A549 (cell line): ENCODE measurements around the gene NPHP1. TPM values are rescaled to one million over a fixed set of nuclear protein-coding genes. Genes with fewer than 3 reads are reported as not detected.

Experiments
- ATAC-seq, 2 experiments: fragments of 200-7000 bp in 1 of 2; fragments of >200 bp in 1 of 2; cut with Nextera tagmentation in 1 of 2; cut with Tn5 transposase in 1 of 2; 3 replicates each; pipeline versions ENCODE4 v1.8.0 to v1.9.1; 2018 to 2020; ENCODE audit warnings: mild to moderate bottlenecking in 1 of 2, moderate library complexity in 1 of 2
- CTCF ChIA-PET: fragments of 300-600 bp; sonication (Branson Sonifier 250); formaldehyde crosslinking; extraction: SDS; loops from one replicate; lab custom pipeline; 2021; ENCODE audit warnings: antibody characterized with exemption, inconsistent platforms; lab: Yijun Ruan, JAX
- POLR2A ChIA-PET: fragments of 350-600 bp; formaldehyde crosslinking; extraction: SDS; loops from one replicate; lab custom pipeline; 2021; ENCODE audit warnings: antibody characterized with exemption, inconsistent platforms; lab: Yijun Ruan, JAX
- DNase-seq, 2 experiments: peaks; one replicate each; pipeline versions ENCODE4 v3.0.0 to v3.0.0-alpha.2; 2011 to 2016; ENCODE audit warnings: low read depth in 1 of 2, low spot score in 1 of 2
- FAIRE-seq: peaks from 2 replicates; lab custom pipeline; 2011; peaks lifted over from hg19 to GRCh38; lab: Jason Lieb, UNC
- H3K27ac ChIP-seq, 2 experiments: fragments of >200 bp; sonication (Bioruptor Twin); formaldehyde crosslinking; 3 replicates each; pipeline ENCODE4 v1.5.1; 2016 to 2017
- H3K4me1 ChIP-seq: fragments of >200 bp; sonication (Bioruptor Twin); formaldehyde crosslinking; 3 replicates; pipeline ENCODE4 v1.6.1; 2016
- H3K4me2 ChIP-seq: fragments of >200 bp; sonication (Bioruptor Twin); formaldehyde crosslinking; 3 replicates; pipeline ENCODE4 v1.6.1; 2016
- H3K4me3 ChIP-seq: fragments of >200 bp; sonication (Bioruptor Twin); formaldehyde crosslinking; 3 replicates; pipeline ENCODE4 v1.5.1; 2016
- H3K9me3 ChIP-seq: fragments of >200 bp; sonication (Bioruptor Twin); formaldehyde crosslinking; 3 replicates; pipeline ENCODE4 v1.6.1; 2016
- CEBPB ChIP-seq, 2 experiments: fragments of >200 bp in 1 of 2; sonication (Bioruptor Twin) in 1 of 2; formaldehyde crosslinking in 1 of 2; IDR thresholded peaks; 2 replicates each; pipeline ENCODE4 v1.6.1; 2012 to 2016
- EHMT2 ChIP-seq: fragments of 200-600 bp; sonication (generic); IDR thresholded peaks from 2 replicates; pipeline ENCODE4 v1.6.1; 2016; ENCODE audit warnings: antibody characterized with exemption, low read depth, mild to moderate bottlenecking, moderate library complexity
- EP300 ChIP-seq, 2 experiments: fragments of >200 bp; sonication (Bioruptor Twin); formaldehyde crosslinking; IDR thresholded peaks; 2 replicates in 1 of 2; 3 replicates in 1 of 2; pipeline ENCODE4 v1.6.1; 2016 to 2017
- FOXS1 ChIP-seq: fragments of 250-450 bp; sonication (Bioruptor Pico); IDR thresholded peaks from 2 replicates; pipeline ENCODE4 v1.5.0; 2020; ENCODE audit warnings: mild to moderate bottlenecking, moderate library complexity
- HDAC2 ChIP-seq: fragments of 200-600 bp; sonication (generic); IDR thresholded peaks from 2 replicates; pipeline ENCODE4 v1.6.1; 2016
- HEYL ChIP-seq: fragments of 250-450 bp; sonication (Bioruptor Pico); IDR thresholded peaks from 2 replicates; pipeline ENCODE4 v1.8.0; 2021; ENCODE audit warnings: mild to moderate bottlenecking, moderate library complexity
- HOXA7 ChIP-seq: fragments of 250-450 bp; sonication (Bioruptor Pico); IDR thresholded peaks from 2 replicates; pipeline ENCODE4 v1.5.0; 2020; ENCODE audit warnings: mild to moderate bottlenecking, moderate library complexity
- MAZ ChIP-seq: fragments of 150-350 bp; IDR thresholded peaks from 2 replicates; pipeline ENCODE4 v1.6.1; 2014; ENCODE audit warnings: antibody characterized with exemption, low read depth, low read length, borderline replicate concordance
- NPAS2 ChIP-seq: fragments of 250-450 bp; sonication (Bioruptor Pico); IDR thresholded peaks from 2 replicates; pipeline ENCODE4 v1.8.0; 2022; ENCODE audit warnings: mild to moderate bottlenecking, moderate library complexity, borderline replicate concordance
- RAD21 ChIP-seq, 2 experiments: fragments of >200 bp in 1 of 2; sonication (Bioruptor Twin) in 1 of 2; formaldehyde crosslinking in 1 of 2; IDR thresholded peaks in 1 of 2; conservative IDR thresholded peaks in 1 of 2; 2 replicates in 1 of 2; 3 replicates in 1 of 2; pipeline ENCODE4 v1.6.1; 2012 to 2018; ENCODE audit warnings: inconsistent platforms in 1 of 2
- RARB ChIP-seq: fragments of 250-450 bp; sonication (Bioruptor Pico); IDR thresholded peaks from 2 replicates; pipeline ENCODE4 v1.8.0; 2021; ENCODE audit warnings: mild to moderate bottlenecking, moderate library complexity
- SREBF2 ChIP-seq: fragments of 450-650 bp; IDR thresholded peaks from 2 replicates; pipeline ENCODE4 v1.6.1; 2014; ENCODE audit warnings: mild to moderate bottlenecking, moderate library complexity
- ZC3H11A ChIP-seq: fragments of 450-650 bp; IDR thresholded peaks from 2 replicates; pipeline ENCODE4 v1.6.1; 2014; ENCODE audit warnings: antibody characterized with exemption, mild to moderate bottlenecking
- ZFP36 ChIP-seq: fragments of 450-650 bp; IDR thresholded peaks from 2 replicates; pipeline ENCODE4 v1.6.1; 2014; ENCODE audit warnings: borderline replicate concordance; ENCODE audit not compliant: partially characterized antibody
- WGBS: methylation state at CpG from one replicate; pipeline ENCODE4 v1.1.6; 2017; ENCODE audit errors: missing lambda C conversion rate; 5-methylcytosine and 5-hydroxymethylcytosine counted together
- polyA plus RNA-seq, 4 experiments: library from polyadenylated mRNA; depleted of rRNA in 3 of 4; stranded (reverse); fragments of >200 nt; fragmentation: RNase III in 1 of 4; extraction: RNeasy Plus Mini Kit Qiagen cat#74134 plus additional on column Dnase treatment in 1 of 4; gene quantifications; 2 replicates in 3 of 4; 3 replicates in 1 of 4; pipeline ENCODE4 v1.2.3, GENCODE V29; 2011 to 2017
- TF ChIP-seq, protein P1 (sequence below): IDR thresholded peaks from 2 replicates; pipeline ENCODE4 v1.6.1; 2012
- TF ChIP-seq, protein P2 (sequence below): IDR thresholded peaks from 2 replicates; pipeline ENCODE4 v1.6.1; 2012; ENCODE audit warnings: low read depth, borderline replicate concordance
- TF ChIP-seq, protein P3 (sequence below): fragments of 200-600 bp; sonication (generic); IDR thresholded peaks from 2 replicates; pipeline ENCODE4 v1.6.1; 2016; ENCODE audit warnings: antibody characterized with exemption, mild to moderate bottlenecking, moderate library complexity
- TF ChIP-seq, protein P4 (sequence below): fragments of >200 bp; sonication (Bioruptor Twin); formaldehyde crosslinking; IDR thresholded peaks from 3 replicates; pipeline ENCODE4 v1.5.1; 2016
- TF ChIP-seq, protein P5 (sequence below): fragments of >200 bp; sonication (Bioruptor Twin); formaldehyde crosslinking; IDR thresholded peaks from 2 replicates; pipeline ENCODE4 v1.6.1; 2016

Gene NPHP1
- polyA plus RNA-seq, 2 of the 4 experiments (the other 2 are of a cell fraction): 8.4 to 15.4 TPM

DNA sequence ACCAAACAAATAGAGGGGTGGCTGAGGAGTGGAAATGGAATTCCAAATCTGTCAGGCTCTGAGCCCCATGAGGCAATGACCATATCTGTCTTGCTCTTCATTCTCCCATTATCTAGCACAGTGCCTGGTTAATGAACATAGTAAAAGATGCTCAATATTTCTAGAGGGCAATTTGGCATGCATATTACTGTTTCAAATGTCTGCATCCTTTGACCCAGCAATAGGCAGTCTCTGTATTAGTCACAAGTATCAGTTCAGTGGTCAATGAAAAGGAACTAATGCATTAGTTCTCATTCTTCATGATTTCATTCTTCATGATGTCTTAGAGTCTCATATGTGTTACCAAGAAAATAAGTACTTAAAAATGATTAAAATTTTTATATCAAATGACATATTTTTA, 60.8 kb downstream of the NPHP1 start (continued):
- TF ChIP-seq, protein P1, sequence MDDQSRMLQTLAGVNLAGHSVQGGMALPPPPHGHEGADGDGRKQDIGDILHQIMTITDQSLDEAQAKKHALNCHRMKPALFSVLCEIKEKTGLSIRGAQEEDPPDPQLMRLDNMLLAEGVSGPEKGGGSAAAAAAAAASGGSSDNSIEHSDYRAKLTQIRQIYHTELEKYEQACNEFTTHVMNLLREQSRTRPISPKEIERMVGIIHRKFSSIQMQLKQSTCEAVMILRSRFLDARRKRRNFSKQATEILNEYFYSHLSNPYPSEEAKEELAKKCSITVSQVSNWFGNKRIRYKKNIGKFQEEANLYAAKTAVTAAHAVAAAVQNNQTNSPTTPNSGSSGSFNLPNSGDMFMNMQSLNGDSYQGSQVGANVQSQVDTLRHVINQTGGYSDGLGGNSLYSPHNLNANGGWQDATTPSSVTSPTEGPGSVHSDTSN: no peak
- TF ChIP-seq FOXS1 (CRISPR knock-in tag): no peak

DNA sequence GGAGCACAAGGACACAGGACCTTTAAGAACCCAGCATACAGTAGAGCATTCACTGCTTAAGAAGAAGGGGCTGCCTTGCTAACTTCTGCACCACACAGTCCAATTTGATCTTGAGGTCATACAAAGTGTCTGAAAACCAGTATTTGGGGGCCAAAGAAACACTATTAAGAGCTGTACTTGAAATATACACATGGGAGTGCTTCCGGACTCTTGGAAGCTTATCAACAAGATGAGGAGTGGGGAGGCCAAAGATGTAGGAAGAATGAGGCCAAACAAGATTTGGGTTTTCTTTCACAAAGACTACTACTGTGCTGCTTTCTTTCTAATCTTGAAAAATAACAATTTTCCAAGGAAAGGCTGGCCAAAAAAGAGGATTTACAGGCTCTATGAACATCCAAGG, 64.4 kb downstream of the NPHP1 start:
- Histone ChIP-seq H3K4me2 (no peak overlapping the region), H3K4me3 (no peak overlapping the region), H3K9me3 (no peaks in the 10 kb centered on the region), H3K27ac (no peak overlapping the region), H3K4me1 (no peaks in the 10 kb centered on the region)
- no peak for ATAC-seq
- 93% methylated on average over 1 of the region's 1 CpG for WGBS
- FAIRE-seq: no peak
- POLR2A ChIA-PET: no interaction called here
- TF ChIP-seq RAD21 (conservative IDR thresholded peaks at IDR 0.05 in 1 of 2, IDR thresholded peaks at IDR 0.05 in 1 of 2) (no peak), FOXS1 (CRISPR knock-in tag) (no peak), NPAS2 (CRISPR knock-in tag) (no peak), EHMT2 (no peak), SREBF2 (no peak), HDAC2 (no peak), ZFP36 (no peak), EP300 (IDR thresholded peaks at IDR 0.05) (no peak), HEYL (CRISPR knock-in tag) (no peak), ZC3H11A (no peak), RARB (CRISPR knock-in tag) (no peak), CEBPB (IDR thresholded peaks at IDR 0.05) (no peak), MAZ (no peak), HOXA7 (CRISPR knock-in tag) (no peak)
- TF ChIP-seq, protein P2, sequence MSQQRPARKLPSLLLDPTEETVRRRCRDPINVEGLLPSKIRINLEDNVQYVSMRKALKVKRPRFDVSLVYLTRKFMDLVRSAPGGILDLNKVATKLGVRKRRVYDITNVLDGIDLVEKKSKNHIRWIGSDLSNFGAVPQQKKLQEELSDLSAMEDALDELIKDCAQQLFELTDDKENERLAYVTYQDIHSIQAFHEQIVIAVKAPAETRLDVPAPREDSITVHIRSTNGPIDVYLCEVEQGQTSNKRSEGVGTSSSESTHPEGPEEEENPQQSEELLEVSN: no peak
- TF ChIP-seq, protein P3, sequence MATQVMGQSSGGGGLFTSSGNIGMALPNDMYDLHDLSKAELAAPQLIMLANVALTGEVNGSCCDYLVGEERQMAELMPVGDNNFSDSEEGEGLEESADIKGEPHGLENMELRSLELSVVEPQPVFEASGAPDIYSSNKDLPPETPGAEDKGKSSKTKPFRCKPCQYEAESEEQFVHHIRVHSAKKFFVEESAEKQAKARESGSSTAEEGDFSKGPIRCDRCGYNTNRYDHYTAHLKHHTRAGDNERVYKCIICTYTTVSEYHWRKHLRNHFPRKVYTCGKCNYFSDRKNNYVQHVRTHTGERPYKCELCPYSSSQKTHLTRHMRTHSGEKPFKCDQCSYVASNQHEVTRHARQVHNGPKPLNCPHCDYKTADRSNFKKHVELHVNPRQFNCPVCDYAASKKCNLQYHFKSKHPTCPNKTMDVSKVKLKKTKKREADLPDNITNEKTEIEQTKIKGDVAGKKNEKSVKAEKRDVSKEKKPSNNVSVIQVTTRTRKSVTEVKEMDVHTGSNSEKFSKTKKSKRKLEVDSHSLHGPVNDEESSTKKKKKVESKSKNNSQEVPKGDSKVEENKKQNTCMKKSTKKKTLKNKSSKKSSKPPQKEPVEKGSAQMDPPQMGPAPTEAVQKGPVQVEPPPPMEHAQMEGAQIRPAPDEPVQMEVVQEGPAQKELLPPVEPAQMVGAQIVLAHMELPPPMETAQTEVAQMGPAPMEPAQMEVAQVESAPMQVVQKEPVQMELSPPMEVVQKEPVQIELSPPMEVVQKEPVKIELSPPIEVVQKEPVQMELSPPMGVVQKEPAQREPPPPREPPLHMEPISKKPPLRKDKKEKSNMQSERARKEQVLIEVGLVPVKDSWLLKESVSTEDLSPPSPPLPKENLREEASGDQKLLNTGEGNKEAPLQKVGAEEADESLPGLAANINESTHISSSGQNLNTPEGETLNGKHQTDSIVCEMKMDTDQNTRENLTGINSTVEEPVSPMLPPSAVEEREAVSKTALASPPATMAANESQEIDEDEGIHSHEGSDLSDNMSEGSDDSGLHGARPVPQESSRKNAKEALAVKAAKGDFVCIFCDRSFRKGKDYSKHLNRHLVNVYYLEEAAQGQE: no peak
- TF ChIP-seq, protein P4, sequence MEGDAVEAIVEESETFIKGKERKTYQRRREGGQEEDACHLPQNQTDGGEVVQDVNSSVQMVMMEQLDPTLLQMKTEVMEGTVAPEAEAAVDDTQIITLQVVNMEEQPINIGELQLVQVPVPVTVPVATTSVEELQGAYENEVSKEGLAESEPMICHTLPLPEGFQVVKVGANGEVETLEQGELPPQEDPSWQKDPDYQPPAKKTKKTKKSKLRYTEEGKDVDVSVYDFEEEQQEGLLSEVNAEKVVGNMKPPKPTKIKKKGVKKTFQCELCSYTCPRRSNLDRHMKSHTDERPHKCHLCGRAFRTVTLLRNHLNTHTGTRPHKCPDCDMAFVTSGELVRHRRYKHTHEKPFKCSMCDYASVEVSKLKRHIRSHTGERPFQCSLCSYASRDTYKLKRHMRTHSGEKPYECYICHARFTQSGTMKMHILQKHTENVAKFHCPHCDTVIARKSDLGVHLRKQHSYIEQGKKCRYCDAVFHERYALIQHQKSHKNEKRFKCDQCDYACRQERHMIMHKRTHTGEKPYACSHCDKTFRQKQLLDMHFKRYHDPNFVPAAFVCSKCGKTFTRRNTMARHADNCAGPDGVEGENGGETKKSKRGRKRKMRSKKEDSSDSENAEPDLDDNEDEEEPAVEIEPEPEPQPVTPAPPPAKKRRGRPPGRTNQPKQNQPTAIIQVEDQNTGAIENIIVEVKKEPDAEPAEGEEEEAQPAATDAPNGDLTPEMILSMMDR: no peak
- TF ChIP-seq, protein P5, sequence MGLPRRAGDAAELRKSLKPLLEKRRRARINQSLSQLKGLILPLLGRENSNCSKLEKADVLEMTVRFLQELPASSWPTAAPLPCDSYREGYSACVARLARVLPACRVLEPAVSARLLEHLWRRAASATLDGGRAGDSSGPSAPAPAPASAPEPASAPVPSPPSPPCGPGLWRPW: no peak
- DNase-seq: no peak
- CTCF ChIA-PET: interaction anchor here (1.2 to 4.4 kb wide), 3 partner anchors 9 to 25 kb away, joined by 3 to 21 read pairs (median 13); partner anchors contain the start of gene MALL
